ENCODE data around the gene MYH11.
"Not testable (repeated sequence)": the region's sequence is repeated elsewhere in the genome, so short reads cannot be mapped to it uniquely, and the experiment has no call there.

Gene MYH11

GRCh38 chr16:15792563-15792971 lies 64.3 kb downstream of the MYH11 start:
- no peak for DNase-seq (ENCODE audit: extremely low read depth, low read depth)
- TF ChIP-seq CTCF (IDR thresholded peaks at IDR 0.05; ENCODE audit: low read depth, low read length): no peak

GRCh38 chr16:15790458-15790857 lies 66.4 kb downstream of the MYH11 start:
- no peak for DNase-seq (ENCODE audit: extremely low read depth, low read depth)
- TF ChIP-seq CTCF (IDR thresholded peaks at IDR 0.05; ENCODE audit: low read depth, low read length): no peak

GRCh38 chr16:15789816-15790215 lies 67.0 kb downstream of the MYH11 start:
- not testable (repeated sequence) for DNase-seq (ENCODE audit: extremely low read depth, low read depth)

GRCh38 chr16:15788846-15789239 lies 68.0 kb downstream of the MYH11 start:
- no peak for DNase-seq (ENCODE audit: extremely low read depth, low read depth)

GRCh38 chr16:15786501-15786900 lies 70.3 kb downstream of the MYH11 start:
- no peak for TF ChIP-seq CTCF (IDR thresholded peaks at IDR 0.05; ENCODE audit: low read depth, low read length)
- DNase-seq (ENCODE audit: extremely low read depth, low read depth): no peak

More at GRCh38 chr16:15788846-15789239, 68.0 kb downstream of the MYH11 start:
- TF ChIP-seq CTCF (IDR thresholded peaks at IDR 0.05; ENCODE audit: low read depth, low read length): no peak

GRCh38 chr16:15785386-15786059 lies 71.3 kb downstream of the MYH11 start:
- no peak for TF ChIP-seq CTCF (IDR thresholded peaks at IDR 0.05; ENCODE audit: low read depth, low read length)
- DNase-seq (ENCODE audit: extremely low read depth, low read depth): no peak

GRCh38 chr16:15783985-15784384 lies 72.8 kb downstream of the MYH11 start:
- no peak for TF ChIP-seq CTCF (IDR thresholded peaks at IDR 0.05; ENCODE audit: low read depth, low read length)
- no peak for DNase-seq (ENCODE audit: extremely low read depth, low read depth)

All from AG09319 (cell line).